ENCODE data around the gene PEX10. TPM values are rescaled to one million over a fixed set of nuclear protein-coding genes. Genes with fewer than 3 reads are reported as not detected.

PEX10 gene
- total RNA-seq, 4 donors from 2014 or later, result 19.2 to 25.7 (median 22.6) TPM

DNA sequence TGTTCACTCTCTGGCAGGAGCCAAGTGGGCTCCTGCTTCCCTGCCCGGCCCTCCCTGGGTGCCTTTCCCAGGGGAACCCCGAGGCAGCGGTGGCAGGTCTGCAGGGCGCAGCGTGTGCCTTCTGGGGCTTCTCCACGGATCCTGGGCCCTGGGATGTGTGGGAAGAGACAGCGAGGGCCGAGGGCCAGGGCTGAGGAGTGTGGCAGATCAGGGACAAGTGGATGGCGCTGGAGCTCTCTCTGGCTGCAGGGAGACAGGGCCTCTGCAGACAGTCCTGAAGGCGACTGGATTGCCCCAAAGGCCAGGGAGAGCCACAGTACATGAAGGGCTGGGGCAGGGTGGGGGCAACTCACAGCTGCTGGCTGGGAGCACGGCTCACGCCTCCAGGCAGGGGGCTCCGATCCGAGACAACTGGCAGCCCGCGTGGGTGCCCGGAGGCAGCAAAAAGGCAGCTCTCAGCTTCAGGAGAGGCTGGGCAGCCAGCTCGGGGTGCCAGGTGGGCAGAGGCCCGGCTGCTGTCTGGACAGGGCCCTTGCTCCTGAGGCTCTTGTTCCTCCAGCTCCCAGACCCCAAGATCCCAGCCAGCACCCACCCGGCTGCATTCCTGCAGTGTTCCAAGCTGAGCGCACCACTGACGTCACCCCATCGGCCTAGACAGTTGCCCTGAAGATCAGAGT, 37.0 kb downstream of the PEX10 start:
- Histone ChIP-seq H3K36me3 (no peaks in the 10 kb centered on the region), H3K4me3 (no peak overlapping the region), H3K27ac (no peak overlapping the region), H3K27me3 (no peaks in the 10 kb centered on the region), H3K4me1 (no peaks in the 10 kb centered on the region), H3K9me3 (no peaks in the 10 kb centered on the region)
- no peak for DNase-seq
- ATAC-seq, result no peak
- intact Hi-C loops (cut with DNase I; ENCODE audit: low total_unique reads) (no loop called here), in situ Hi-C loops (cut with MboI; ENCODE audit: low sequenced_read_pairs in 4 of 4) (no loop called here)
- TF ChIP-seq POLR2A (IDR thresholded peaks at IDR 0.05), result no peak
- TF ChIP-seq, protein P1, sequence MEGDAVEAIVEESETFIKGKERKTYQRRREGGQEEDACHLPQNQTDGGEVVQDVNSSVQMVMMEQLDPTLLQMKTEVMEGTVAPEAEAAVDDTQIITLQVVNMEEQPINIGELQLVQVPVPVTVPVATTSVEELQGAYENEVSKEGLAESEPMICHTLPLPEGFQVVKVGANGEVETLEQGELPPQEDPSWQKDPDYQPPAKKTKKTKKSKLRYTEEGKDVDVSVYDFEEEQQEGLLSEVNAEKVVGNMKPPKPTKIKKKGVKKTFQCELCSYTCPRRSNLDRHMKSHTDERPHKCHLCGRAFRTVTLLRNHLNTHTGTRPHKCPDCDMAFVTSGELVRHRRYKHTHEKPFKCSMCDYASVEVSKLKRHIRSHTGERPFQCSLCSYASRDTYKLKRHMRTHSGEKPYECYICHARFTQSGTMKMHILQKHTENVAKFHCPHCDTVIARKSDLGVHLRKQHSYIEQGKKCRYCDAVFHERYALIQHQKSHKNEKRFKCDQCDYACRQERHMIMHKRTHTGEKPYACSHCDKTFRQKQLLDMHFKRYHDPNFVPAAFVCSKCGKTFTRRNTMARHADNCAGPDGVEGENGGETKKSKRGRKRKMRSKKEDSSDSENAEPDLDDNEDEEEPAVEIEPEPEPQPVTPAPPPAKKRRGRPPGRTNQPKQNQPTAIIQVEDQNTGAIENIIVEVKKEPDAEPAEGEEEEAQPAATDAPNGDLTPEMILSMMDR (IDR thresholded peaks at IDR 0.05 in 4 of 5, conservative IDR thresholded peaks at IDR 0.05 in 1 of 5), result no peak

DNA sequence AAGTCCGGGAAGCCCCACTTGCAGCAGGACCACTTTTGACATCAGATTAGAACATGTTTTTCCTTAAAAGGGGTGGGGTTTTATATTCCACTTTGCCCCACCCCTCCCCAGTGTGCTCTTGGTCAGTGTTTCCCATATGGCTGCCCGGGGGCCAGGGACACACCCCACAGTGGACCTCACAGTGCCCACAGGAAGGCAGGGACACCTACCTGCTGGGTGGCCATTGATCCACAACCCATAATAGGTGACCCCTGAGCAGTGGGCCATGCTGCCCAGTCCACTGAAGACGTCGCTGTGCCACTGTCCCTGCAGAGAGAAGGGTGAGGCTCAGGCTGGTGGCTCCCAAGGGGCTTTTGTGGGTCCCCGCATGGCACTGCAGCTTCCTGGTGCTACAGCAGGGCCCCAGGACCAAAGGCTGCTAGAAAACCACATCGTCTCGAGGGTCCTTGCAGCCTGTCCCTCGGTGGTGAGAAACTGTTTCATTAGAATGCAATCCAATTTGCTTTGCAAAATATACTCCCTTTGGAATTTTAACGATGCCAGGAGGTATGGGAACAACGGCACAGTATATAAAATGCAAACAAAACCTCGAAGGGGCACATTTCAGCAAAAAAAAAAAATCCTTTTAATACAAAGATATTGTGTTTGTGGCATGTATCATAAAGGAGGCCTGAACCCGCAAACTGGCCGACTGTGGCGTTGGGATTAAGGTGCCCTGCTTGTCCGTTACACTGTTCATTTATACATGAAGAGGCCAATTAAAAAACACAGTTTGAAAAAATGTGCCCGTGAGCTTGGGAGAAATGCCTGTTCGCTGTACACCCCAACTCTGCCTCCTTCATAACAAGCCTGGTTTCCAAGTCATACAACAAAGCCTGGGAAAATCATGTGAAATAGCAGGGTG, 37.9 kb downstream of the PEX10 start:
- no peaks in the 10 kb centered on the region for H3K9me3 ChIP-seq
- in situ Hi-C loops (cut with MboI; ENCODE audit: low sequenced_read_pairs in 4 of 4), result no loop called here
- no peak overlapping the region for H3K4me3 ChIP-seq
- H3K4me1 ChIP-seq, result no peaks in the 10 kb centered on the region
- DNase-seq (no peak), ATAC-seq (no peak)
- TF ChIP-seq, protein P1 (IDR thresholded peaks at IDR 0.05 in 4 of 5, conservative IDR thresholded peaks at IDR 0.05 in 1 of 5), result no peak
- no peak for TF ChIP-seq POLR2A (IDR thresholded peaks at IDR 0.05)
- intact Hi-C loops (cut with DNase I; ENCODE audit: low total_unique reads), result no loop called here
- H3K27me3 ChIP-seq, result no peaks in the 10 kb centered on the region
- H3K27ac ChIP-seq, result no peak overlapping the region
- no peaks in the 10 kb centered on the region for H3K36me3 ChIP-seq

DNA sequence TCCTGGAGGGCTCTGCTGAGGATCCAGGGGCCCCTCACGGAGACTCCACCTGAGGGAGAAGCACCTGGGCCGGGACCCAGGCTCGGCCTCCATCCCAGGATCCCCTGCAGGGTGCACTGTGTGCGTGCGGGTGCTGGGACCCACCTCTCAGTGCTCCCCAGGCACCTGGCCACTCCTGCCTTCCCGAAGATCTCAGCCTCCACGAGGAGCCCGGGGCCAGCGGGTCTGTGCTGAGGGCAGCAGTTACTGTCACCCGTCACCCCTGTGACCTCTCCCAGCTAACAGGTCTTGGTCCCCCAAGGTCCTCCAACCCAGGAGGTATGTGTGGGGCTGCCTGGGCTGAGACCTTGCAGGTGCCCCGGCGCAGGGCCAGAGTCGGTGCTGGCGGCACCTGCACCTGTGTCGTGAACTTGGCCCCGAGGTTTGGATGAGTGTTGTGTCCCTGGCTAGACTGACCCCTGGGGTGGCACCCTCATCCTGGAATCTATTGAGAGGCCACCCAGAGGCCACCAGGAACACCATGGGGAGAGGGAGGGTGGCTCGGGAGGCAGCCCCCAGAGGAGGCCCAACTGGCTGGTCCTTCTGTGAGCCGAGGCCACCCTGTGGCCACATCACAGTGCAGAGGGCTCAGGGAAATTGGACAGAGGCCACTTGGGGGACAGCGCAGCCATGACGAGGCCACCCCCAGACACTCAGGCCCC, 38.7 kb downstream of the PEX10 start:
- DNase-seq (no peak), ATAC-seq (no peak)
- intact Hi-C loops (cut with DNase I; ENCODE audit: low total_unique reads) (no loop called here), in situ Hi-C loops (cut with MboI; ENCODE audit: low sequenced_read_pairs in 4 of 4) (no loop called here)
- Histone ChIP-seq H3K9me3 (no peaks in the 10 kb centered on the region), H3K27ac (no peak overlapping the region), H3K27me3 (no peaks in the 10 kb centered on the region), H3K4me1 (no peaks in the 10 kb centered on the region), H3K4me3 (no peak overlapping the region), H3K36me3 (no peaks in the 10 kb centered on the region)
- TF ChIP-seq POLR2A (IDR thresholded peaks at IDR 0.05), result no peak
- TF ChIP-seq, protein P1 (IDR thresholded peaks at IDR 0.05 in 4 of 5, conservative IDR thresholded peaks at IDR 0.05 in 1 of 5), result no peak

DNA sequence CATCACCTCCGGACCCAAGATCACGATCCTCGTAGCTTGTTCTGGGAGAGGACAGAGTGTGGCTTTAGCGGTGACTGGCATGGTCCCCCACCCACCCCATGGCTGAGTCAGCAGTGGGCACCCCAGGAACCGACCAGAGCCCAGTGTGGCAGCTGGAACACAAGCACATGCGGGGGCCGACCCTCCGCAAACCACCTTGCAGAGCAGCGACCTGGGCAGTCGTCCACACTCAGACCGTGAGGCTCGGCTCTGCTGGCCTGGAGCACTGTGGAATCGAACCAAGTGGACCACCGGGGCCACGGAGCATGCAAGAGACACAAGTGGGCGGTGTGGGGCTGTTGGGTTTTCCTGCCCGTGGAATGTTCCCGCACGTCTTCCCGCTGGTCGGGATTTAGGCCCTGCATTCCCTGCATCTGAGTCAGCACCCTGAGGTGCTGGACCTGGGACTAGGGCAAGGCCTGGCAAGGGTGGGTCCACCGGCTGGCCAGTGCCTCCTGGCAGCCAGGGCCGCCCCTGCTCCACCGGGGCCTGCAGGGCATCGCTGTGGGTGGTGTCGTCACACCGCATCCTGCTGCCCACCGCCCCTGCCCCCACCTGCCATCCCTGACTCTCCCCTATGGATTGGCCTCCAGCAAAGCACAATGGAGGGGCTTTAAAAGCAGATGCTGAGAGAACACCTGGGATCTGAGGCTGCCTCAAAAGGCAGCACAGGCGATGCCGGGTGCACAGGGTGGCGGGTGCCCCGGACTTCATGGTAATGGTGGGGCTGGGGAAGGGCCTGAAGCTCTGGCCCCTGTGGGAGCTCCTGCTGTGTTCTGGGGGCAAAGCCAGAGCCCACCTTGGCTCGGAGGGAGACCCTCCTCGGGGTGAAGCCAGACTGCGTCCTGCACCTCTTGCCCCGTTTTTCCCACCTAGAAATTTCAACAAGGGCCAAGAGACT, 39.5 kb downstream of the PEX10 start:
- intact Hi-C loops (cut with DNase I; ENCODE audit: low total_unique reads) (no loop called here), in situ Hi-C loops (cut with MboI; ENCODE audit: low sequenced_read_pairs in 4 of 4) (no loop called here)
- H3K9me3 ChIP-seq, result no peaks in the 10 kb centered on the region
- H3K27me3 ChIP-seq, result no peaks in the 10 kb centered on the region
- ATAC-seq (no peak), DNase-seq (no peak)
- TF ChIP-seq, protein P1 (IDR thresholded peaks at IDR 0.05 in 4 of 5, conservative IDR thresholded peaks at IDR 0.05 in 1 of 5), result no peak
- TF ChIP-seq POLR2A (IDR thresholded peaks at IDR 0.05), result no peak
- no peaks in the 10 kb centered on the region for H3K36me3 ChIP-seq
- H3K27ac ChIP-seq, result no peak overlapping the region
- no peak overlapping the region for H3K4me3 ChIP-seq
- no peaks in the 10 kb centered on the region for H3K4me1 ChIP-seq

All from gastrocnemius medialis (tissue), 4 donors.